HTR-8/SVneo (cell line): Measurements from ENCODE around the gene SDR39U1.

Experiments
- DNase-seq: peaks from one replicate; pipeline ENCODE4 v3.0.0; 2011; ENCODE audit warnings: low spot score, mixed read lengths; ENCODE audit not compliant: insufficient read length
- FAIRE-seq: peaks from 2 replicates; lab custom pipeline; 2011; peaks lifted over from hg19 to GRCh38; lab: Jason Lieb, UNC

Gene SDR39U1

DNA sequence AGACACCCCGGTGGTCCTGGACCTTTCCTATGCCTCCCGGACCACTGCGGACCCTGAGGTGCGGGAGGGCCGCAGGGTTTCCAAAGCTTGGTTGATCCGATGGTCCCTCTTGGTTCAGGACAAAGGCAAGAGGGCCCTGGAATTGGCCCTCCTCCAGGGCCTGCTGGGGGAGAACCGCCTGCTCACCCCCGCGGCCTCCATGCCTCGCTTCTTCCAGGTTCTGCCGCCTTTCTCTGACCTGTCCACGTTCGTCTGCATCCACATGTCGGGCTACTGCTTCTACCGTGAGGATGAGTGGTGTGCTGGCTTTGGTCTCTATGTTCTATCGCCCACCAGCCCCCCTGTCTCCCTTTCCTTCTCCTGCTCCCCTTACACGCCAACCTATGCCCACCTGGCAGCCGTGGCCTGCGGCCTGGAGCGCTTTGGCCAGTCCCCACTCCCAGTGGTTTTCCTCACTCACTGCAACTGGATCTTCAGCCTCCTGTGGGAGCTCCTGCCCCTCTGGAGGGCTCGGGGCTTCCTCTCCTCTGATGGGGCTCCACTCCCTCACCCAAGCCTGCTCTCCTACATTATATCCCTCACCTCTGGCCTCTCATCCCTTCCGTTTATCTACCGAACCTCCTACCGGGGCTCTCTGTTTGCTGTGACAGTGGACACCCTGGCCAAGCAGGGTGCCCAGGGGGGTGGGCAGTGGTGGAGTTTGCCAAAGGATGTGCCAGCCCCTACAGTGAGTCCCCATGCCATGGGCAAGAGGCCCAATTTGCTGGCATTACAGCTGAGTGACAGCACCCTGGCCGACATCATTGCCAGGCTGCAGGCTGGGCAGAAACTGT is 26.9 kb downstream of the SDR39U1 start:
- no peak for FAIRE-seq

DNA sequence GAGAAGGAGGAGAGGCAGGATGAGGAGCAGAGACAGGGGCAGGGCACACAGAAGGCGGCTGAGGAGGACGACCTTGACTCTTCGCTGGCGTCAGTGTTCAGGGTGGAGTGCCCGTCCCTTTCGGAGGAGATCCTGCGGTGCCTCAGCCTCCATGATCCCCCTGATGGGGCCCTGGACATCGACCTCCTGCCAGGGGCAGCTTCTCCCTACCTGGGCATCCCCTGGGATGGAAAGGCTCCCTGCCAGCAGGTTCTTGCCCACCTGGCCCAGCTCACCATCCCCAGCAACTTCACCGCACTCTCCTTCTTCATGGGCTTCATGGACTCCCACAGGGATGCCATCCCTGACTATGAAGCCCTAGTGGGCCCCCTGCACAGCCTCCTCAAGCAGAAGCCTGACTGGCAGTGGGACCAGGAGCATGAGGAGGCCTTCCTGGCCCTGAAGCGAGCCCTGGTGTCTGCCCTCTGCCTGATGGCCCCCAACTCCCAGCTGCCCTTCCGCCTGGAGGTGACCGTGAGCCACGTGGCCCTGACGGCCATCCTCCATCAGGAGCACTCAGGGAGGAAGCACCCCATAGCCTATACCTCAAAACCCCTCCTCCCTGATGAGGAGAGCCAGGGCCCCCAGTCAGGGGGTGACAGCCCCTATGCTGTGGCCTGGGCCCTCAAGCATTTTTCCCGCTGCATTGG is 27.7 kb downstream of the SDR39U1 start:
- DNase-seq (no peak), FAIRE-seq (no peak)

More for the DNA sequence above, 26.9 kb downstream of the SDR39U1 start:
- DNase-seq = no peak

DNA sequence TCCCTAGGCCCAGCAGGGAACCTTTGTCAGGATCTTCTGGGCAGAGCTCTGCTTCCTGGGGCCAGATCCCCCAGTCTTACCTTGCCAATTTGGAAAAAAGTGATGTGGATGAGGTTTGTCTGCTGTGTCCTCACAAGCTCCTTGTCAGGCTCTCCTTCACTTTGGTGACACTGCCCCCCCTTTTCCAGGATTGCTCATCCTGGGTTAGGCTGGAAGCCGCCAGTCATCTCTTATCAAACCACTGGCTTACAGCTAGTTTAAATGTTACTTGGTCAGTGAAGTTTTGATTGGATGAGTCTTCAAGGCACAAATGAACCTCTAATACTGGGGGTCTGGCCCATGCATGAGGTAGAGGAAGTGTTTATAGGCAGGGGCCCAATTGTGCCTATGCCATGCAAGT is 28.5 kb downstream of the SDR39U1 start:
- FAIRE-seq (no peak), DNase-seq (no peak)

DNA sequence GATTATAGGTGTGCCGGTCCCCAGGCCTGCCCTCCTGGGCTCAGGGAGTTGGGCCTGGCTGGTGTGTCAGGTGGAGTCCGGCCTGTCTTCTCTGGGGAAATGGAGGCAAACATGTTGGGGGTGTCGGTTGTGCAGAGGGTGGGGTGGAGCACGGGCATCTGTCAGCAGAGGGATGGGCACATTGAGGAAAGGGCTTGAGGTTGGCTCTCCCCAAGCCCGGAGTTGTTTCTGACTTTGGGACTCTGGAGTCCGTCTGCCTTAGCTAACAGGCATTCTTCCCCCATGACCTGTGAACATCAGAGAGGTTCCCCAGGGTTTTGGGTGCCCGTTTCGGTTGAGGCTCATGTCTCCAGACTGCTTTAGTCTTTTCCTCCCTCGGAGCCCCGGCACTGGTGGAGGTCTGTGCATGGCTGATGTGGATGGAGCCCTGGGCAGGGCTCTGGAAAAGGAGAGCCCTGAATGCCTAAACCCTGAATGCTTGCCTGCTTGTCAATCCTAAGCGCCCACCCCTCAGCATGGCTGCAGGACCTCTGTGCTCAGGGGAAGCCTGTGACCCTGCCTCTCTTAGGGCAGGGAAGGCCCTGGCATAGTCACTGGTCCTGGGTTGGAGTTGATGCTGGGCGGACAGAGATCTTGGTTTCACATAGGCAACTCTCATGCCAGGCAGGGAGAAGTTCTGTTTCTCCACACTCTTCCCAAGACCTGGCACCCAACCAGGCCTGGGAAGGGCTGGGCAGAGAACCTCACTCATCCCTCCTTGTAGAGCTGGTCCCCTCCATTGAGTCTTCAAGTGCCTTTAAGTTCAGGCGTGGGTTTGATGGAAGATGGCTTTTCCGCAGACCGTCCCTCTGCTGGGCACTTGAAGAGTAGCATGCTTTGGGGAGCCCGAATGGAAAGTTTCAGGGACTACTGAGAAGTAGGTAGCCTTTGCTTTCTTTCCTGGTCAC is 30.9 kb downstream of the SDR39U1 start:
- FAIRE-seq (no peak), DNase-seq (no peak)

DNA sequence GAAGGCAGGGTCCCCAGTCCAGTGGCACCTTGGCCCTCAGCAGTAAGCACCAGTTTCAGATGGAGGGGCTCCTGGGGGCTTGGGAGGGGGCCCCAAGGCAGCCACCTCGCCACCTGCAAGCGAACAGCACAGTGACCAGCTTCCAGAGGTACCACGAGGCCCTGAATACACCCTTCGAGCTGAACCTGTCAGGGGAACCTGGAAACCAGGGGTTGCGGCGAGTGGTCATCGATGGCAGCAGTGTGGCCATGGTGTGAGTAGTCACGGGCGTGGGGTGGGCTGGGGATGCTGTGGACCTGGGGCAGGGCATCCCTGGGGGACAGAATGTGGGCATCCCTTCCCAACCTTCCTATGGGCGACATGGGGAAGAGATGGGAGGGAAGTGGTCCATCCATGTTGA is 32.6 kb downstream of the SDR39U1 start:
- DNase-seq = no peak
- FAIRE-seq = no peak

- DNase-seq (no peak), FAIRE-seq (no peak)
Measured at GRCh38 chr14:24409192-24409591, 33.4 kb downstream of the SDR39U1 start.

DNA sequence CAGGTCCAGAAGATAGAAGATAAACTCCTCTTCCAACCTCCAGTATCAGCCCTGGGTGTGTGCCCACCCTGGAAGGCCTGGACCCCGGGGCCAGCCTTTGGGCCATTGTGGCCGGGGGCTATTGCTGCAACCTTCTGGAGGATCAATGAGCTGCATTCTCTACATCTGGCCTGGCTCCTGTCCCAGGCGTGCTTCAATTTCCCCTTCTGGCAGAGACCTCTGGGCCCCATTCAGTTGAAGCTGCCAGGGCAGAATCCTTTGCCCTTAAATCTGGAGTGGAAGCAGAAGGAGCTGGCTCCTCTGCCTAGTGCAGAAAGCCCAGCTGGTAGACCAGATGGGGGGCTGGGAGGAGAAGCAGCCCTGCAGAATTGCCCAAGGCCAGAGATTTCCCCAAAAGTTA is 33.8 kb downstream of the SDR39U1 start:
- DNase-seq (no peak), FAIRE-seq (no peak)

DNA sequence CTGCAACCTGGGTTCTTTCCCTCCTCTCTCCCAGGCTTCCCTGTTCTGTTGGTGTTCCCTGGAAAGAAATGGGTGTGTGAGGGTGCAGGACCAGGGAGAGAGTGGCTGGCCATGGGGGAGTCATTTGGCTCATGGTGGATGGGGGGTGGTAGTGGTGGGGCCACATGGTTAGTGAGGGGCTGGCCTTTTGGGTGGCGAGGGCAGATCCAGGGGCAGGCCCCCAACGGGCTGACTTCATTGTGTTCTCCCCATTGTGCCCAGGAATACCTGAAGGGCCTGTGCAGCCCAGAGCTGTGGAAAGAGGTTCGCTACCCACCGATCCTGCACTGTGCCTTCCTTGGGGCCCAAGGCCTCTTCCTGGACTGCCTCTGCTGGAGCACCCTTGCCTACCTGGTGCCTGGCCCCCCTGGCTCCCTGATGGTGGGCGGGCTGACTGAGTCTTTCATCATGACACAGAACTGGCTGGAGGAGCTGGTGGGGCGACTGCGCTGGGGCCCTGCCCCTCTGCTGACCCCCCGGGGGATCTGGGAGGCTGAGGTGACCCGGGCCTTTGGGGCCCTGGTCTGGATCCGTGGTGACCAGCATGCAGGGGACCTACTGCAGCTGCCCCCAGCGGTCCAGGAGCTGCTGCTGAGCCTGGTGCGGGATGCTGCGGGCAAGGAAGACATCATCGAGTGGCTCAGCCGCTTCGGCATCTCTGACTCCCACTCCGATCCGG is 34.8 kb downstream of the SDR39U1 start:
- DNase-seq (no peak), FAIRE-seq (no peak)

DNA sequence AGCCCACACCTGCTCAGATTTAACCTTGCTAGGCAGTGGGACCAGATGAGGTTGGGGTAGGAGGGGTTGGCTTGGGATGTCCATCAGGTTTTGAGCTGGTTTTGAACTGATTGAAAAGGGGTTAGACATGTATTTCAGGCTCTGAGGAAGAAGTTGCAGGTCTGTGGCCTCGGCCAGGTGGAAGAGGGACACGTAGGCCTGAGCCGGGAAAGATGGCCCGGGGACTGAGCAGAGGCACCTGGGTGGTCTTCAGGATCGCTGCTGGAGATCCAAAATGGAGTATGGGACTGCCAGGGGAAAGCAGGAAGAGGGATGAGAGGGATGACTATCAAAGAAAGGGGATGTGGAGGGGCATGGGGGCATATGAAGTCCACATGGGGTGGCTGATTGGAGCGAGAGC is 36.2 kb downstream of the SDR39U1 start:
- FAIRE-seq = no peak
- DNase-seq = no peak

- FAIRE-seq (peak; percentile 65), DNase-seq (no peak)
Measured at GRCh38 chr14:24404814-24405213, 37.8 kb downstream of the SDR39U1 start.

- DNase-seq = no peak
Measured at GRCh38 chr14:24403294-24403998, 39.1 kb downstream of the SDR39U1 start.

DNA sequence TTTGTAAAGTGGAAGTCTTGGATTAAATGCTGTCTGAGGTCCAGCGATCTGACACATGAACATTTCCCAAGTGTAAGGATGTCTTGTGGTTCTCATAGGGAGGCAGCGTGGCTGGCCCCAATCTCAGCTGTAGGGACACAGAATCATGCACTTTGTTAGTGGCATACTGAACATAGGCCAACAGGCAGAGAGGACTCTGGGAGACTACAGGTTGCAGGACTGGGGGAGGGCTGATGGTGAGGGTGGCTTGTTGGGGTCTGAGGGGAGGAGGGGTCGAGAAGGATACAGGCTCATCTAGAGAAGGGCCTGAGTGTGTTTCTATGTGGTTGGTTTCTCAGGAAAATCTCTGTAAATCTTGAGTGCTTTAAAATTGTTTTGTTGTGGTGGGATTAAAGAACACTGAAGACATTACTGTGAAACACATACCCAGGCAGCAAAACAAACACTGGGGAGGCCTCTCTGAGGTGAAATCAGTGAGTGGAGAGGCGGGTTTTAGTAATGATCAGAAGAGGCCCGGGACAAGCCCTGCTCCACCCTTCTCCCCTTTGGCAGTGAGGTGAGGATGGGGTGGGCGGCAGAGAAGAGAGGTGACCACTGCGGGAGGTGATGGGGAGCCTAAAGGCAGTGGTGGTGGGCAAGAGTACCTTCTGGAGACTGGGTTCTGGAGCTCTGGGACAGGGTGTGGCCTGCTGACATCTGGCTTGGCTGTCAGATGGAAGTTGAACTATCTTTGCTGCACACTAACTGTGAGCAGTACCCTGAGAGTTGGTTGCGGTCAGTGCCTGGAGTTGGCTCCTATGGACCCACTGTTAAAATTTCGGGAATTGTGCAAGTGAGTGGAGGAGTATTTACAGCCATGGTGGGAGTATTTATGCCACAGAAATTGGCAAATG is 40.5 kb downstream of the SDR39U1 start:
- FAIRE-seq (no peak), DNase-seq (no peak)

More at GRCh38 chr14:24403294-24403998, 39.1 kb downstream of the SDR39U1 start:
- FAIRE-seq = peak; percentile 76

GRCh38 chr14:24399999-24400718 is 42.4 kb downstream of the SDR39U1 start:
- DNase-seq (no peak), FAIRE-seq (no peak)

GRCh38 chr14:24399447-24399822 is 43.1 kb downstream of the SDR39U1 start:
- FAIRE-seq = no peak
- DNase-seq = no peak

DNA sequence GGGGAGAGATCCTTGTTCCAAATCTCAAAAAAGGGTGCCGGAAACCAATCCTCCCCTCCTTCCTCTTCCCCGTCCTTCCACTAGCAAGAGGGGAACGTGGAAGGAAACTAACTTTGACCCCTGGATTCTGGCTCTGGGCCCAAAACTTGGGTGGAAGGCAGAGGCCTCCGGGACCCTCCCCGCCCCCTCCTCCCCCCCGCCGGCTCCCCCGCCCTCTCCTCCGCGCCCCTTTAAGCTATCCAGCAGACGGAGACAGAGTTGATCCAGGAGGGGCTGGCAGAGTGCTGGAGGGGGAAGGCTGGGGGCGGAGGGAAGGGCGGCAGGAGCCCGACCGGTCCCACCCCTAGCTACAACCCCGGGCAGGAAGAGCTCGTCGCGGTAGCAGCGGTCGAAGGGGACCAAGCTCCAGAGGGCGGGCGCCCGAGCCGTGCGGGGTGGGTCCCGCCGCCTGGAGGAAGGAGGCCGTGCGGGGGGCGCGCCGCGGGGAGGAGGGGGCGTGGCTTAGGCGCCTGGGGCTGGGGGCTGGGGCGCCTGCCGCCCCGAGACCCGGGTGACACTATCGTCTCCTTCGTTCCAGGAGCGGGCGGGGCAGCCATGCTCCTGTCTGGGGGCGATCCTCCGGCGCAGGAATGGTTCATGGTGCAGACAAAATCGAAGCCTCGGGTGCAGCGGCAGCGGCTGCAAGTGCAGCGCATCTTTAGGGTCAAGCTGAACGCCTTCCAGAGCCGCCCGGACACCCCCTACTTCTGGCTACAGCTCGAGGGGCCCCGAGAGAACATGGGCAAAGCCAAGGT is 43.7 kb downstream of the SDR39U1 start, which contains the start of gene NYNRIN:
Gene NYNRIN (plus strand): TSS at position 351 of the 794 bp plus-strand sequence. CDS start 244 bp downstream, at position 595.
- DNase-seq (peak; percentile 26), FAIRE-seq (no peak)

DNA sequence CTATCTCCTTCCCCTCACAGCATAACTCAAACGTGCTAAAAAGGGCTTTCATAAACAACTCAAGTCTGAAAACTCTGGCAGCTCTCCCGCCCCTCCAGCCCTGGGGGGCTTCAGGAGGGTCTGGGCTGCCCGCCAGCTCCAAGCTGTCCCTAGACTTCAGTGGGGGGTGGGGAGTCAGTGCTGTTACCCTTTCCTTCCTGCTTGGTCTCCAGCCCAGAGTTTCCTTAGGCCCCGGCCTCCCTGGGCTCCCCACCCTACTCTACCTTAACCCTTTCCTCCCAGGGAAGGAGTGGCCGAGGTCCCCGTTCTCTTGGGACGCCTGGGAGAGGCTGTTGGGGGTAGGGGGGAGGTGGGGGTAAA is 44.3 kb downstream of the SDR39U1 start:
- no peak for FAIRE-seq
- no peak for DNase-seq
